CD4-positive, alpha-beta T cell (primary cell): Measurements from ENCODE around the gene ZNF48. TPM values are rescaled to one million over a fixed set of nuclear protein-coding genes. Genes with fewer than 3 reads are reported as not detected.

Experiments
- ATAC-seq: fragments of 200-7000 bp; cut with Tn5 transposase; one replicate; pipeline ENCODE4 v1.10.0; 2022; ENCODE audit warnings: mild to moderate bottlenecking; ENCODE audit not compliant: poor library complexity
- CTCF ChIA-PET: fragments of 350-600 bp; sonication (Branson Sonifier 250); formaldehyde crosslinking; loops from one replicate; lab custom pipeline; 2021; ENCODE audit warnings: antibody characterized with exemption, inconsistent platforms; lab: Charles Lee
- POLR2A ChIA-PET: fragments of 350-600 bp; sonication (Branson Sonifier 250); formaldehyde crosslinking; loops from one replicate; lab custom pipeline; 2021; ENCODE audit warnings: antibody characterized with exemption, inconsistent platforms; lab: Charles Lee
- DNase-seq, 14 experiments: peaks; one replicate each; pipeline ENCODE4 v3.0.0-alpha.2; 2013 to 2020; ENCODE audit warnings: mixed read lengths in 2 of 14
- H3K27ac ChIP-seq, 2 donors: one replicate each; pipeline versions ENCODE4 v1.5.1 to v1.7.0; 2013; ENCODE audit warnings: low read length in 2 of 2, low read depth in 1 of 2, mild to moderate bottlenecking in 1 of 2
- H3K27me3 ChIP-seq, 2 experiments: 1 replicate in 1 of 2; 2 replicates in 1 of 2; pipeline versions ENCODE4 v1.6.1 to v1.7.0; 2013; ENCODE audit warnings: low read length in 2 of 2, control low read depth in 1 of 2, mild to moderate bottlenecking in 1 of 2, moderate library complexity in 1 of 2; ENCODE audit not compliant: insufficient read depth in 2 of 2, control insufficient read depth in 1 of 2
- H3K36me3 ChIP-seq: one replicate; pipeline ENCODE4 v1.6.1; 2013; ENCODE audit warnings: low read length, control low read depth; ENCODE audit not compliant: insufficient read depth
- H3K4me1 ChIP-seq: one replicate; pipeline ENCODE4 v1.6.1; 2013; ENCODE audit warnings: low read length, control low read depth; ENCODE audit not compliant: insufficient read depth
- H3K4me3 ChIP-seq: one replicate; pipeline ENCODE4 v1.5.1; 2013; ENCODE audit warnings: mild to moderate bottlenecking, low read length, moderate library complexity
- H3K9me3 ChIP-seq, 2 experiments: 1 replicate in 1 of 2; 2 replicates in 1 of 2; pipeline versions ENCODE4 v1.6.1 to v1.7.0; 2013; ENCODE audit warnings: low read length in 2 of 2, mild to moderate bottlenecking in 2 of 2, control low read depth in 1 of 2, moderate library complexity in 1 of 2; ENCODE audit not compliant: control insufficient read depth in 1 of 2, insufficient read depth in 1 of 2
- H3K27ac Mint-ChIP-seq: one replicate; pipeline ENCODE4 v1.8.0; 2020; ENCODE audit warnings: mixed read lengths
- H3K27me3 Mint-ChIP-seq: one replicate; pipeline ENCODE4 v1.8.0; 2021; ENCODE audit warnings: mixed read lengths
- H3K36me3 Mint-ChIP-seq: one replicate; pipeline ENCODE4 v1.8.0; 2021; ENCODE audit warnings: low read depth, mixed read lengths
- H3K4me1 Mint-ChIP-seq: one replicate; pipeline ENCODE4 v1.8.0; 2021; ENCODE audit warnings: low read depth, mixed read lengths
- H3K4me3 Mint-ChIP-seq: one replicate; pipeline ENCODE4 v1.8.0; 2020; ENCODE audit warnings: mild to moderate bottlenecking, mixed read lengths
- H3K9me3 Mint-ChIP-seq: one replicate; pipeline ENCODE4 v1.8.0; 2020; ENCODE audit warnings: mixed read lengths
- CTCF ChIP-seq: fragments of 200-600 bp; IDR thresholded peaks from one replicate; pipeline ENCODE4 v1.8.0; 2022; ENCODE audit warnings: antibody characterized with exemption, mild to moderate bottlenecking
- intact Hi-C, 2 experiments: fragments of 100-400 bp; cut with DNase I in 1 of 2; cut with micrococcal nuclease in 1 of 2; formaldehyde crosslinking; loops; one replicate each; pipeline versions ENCODE4 v1.15.1 to v1.9.0; 2023 to 2025; cut with DNase I, micrococcal nuclease
- total RNA-seq, 174 experiments: library from RNA in 2 of 174; stranded (reverse) in 2 of 174; gene quantifications; one replicate each; pipeline ENCODE4 v1.2.3 and lab custom pipeline; 2021 to 2026

The ZNF48 gene
- total RNA-seq, 2 experiments from 2014 or later, result 3.4 to 3.5 TPM

GRCh38 chr16:30380072-30380802 is 15.0 kb upstream of the ZNF48 start:
- ChIA-PET CTCF (interaction anchor here (0.8 to 1.9 kb wide), 3 partner anchors 9 to 29 kb away, joined by 3 to 10 read pairs (median 4); no protein-coding TSS in a partner anchor), POLR2A (interaction anchor here (0.6 to 7.3 kb wide), 6 partner anchors 10 to 197 kb away, joined by 3 to 153 read pairs (median 67); partner anchors contain the start of genes CORO1A, TBC1D10B, ZNF48 and ZNF771)
- peak overlapping the region; percentile 100 for H3K27ac Mint-ChIP-seq
- H3K4me1 ChIP-seq, result peaks cover 89% of the 10 kb centered on the region
- peaks cover 64% of the 10 kb centered on the region for H3K4me1 Mint-ChIP-seq
- TF ChIP-seq CTCF, result no peak
- H3K27me3 ChIP-seq, result no peaks in the 10 kb centered on the region
- peak overlapping the region; percentile 99 for H3K4me3 Mint-ChIP-seq
- ATAC-seq (no peak), DNase-seq (no peak)
- no peaks in the 10 kb centered on the region for H3K27me3 Mint-ChIP-seq
- peaks cover 41% of the 10 kb centered on the region for H3K36me3 Mint-ChIP-seq
- peak overlapping the region; percentile 83 to 100 for H3K27ac ChIP-seq
- no peaks in the 10 kb centered on the region for H3K9me3 ChIP-seq
- intact Hi-C loops, result no loop called here
- no peak overlapping the region for H3K4me3 ChIP-seq
- no peaks in the 10 kb centered on the region for H3K9me3 Mint-ChIP-seq
- peaks cover 25% of the 10 kb centered on the region for H3K36me3 ChIP-seq

- Histone ChIP-seq H3K9me3 (no peaks in the 10 kb centered on the region), H3K4me3 (peak overlapping the region; percentile 81), H3K4me1 (peaks cover 85% of the 10 kb centered on the region), H3K27ac (peak overlapping the region; percentile 89 to 100), H3K27me3 (no peaks in the 10 kb centered on the region), H3K36me3 (peaks cover 20% of the 10 kb centered on the region)
- Mint-ChIP-seq H3K9me3 (no peaks in the 10 kb centered on the region), H3K27me3 (no peaks in the 10 kb centered on the region), H3K4me3 (peak overlapping the region; percentile 99), H3K27ac (peak overlapping the region; percentile 100), H3K4me1 (peaks cover 64% of the 10 kb centered on the region), H3K36me3 (peaks cover 41% of the 10 kb centered on the region)
- no peak for TF ChIP-seq CTCF
- DNase-seq (peak in 3 of 14 experiments; percentile 33 to 50 (median 33)), ATAC-seq (no peak)
- intact Hi-C loops, result no loop called here
- CTCF ChIA-PET, result interaction anchor here (1.8 to 1.9 kb wide), 2 partner anchors 12 to 29 kb away, joined by 4 to 10 read pairs; no protein-coding TSS in a partner anchor
- POLR2A ChIA-PET, result interaction anchor here (0.6 to 7.3 kb wide), 5 partner anchors 11 to 198 kb away, joined by 3 to 153 read pairs (median 131); partner anchors contain the start of genes CORO1A, TBC1D10B, ZNF48 and ZNF771
Measured at GRCh38 chr16:30380803-30381208, 14.4 kb upstream of the ZNF48 start.

GRCh38 chr16:30381291-30382041 is 13.8 kb upstream of the ZNF48 start:
- intact Hi-C loops, result loop anchor here in 1 of 2 experiments (1.0 kb wide), 1 partner anchor 28 kb away; no protein-coding TSS in a partner anchor
- Mint-ChIP-seq H3K9me3 (no peaks in the 10 kb centered on the region), H3K4me1 (peaks cover 64% of the 10 kb centered on the region), H3K27ac (peak overlapping the region; percentile 100), H3K36me3 (peaks cover 41% of the 10 kb centered on the region), H3K27me3 (no peaks in the 10 kb centered on the region), H3K4me3 (peak overlapping the region; percentile 99)
- Histone ChIP-seq H3K4me3 (peak overlapping the region; percentile 81), H3K36me3 (peaks cover 15% of the 10 kb centered on the region), H3K27me3 (no peaks in the 10 kb centered on the region), H3K9me3 (no peaks in the 10 kb centered on the region), H3K4me1 (peaks cover 78% of the 10 kb centered on the region), H3K27ac (peak overlapping the region; percentile 89 to 100)
- POLR2A ChIA-PET, result interaction anchor here (1.2 to 7.3 kb wide), 10 partner anchors 12 to 197 kb away, joined by 5 to 153 read pairs (median 19); partner anchors contain the start of genes CORO1A, DCTPP1, TBC1D10B and ZNF48
- no peak for ATAC-seq
- CTCF ChIA-PET, result interaction anchor here (0.8 to 3.4 kb wide), 4 partner anchors 12 to 176 kb away, joined by 3 to 20 read pairs (median 4); no protein-coding TSS in a partner anchor
- TF ChIP-seq CTCF, result no peak
- DNase-seq, result peak in 4 of 14 experiments; percentile 36 to 61 (median 57)
